Breast epithelium (tissue), 3 donors: ENCODE measurements around the gene THOC3.
"Not testable (repeated sequence)": the region's sequence is repeated elsewhere in the genome, so short reads cannot be mapped to it uniquely, and the experiment has no call there.

Experiments
- CTCF ChIP-seq, 3 donors: fragments of 450-650 bp; IDR thresholded peaks; one replicate each; pipeline ENCODE4 v1.5.1; 2016 to 2017; ENCODE audit warnings: antibody characterized with exemption in 3 of 3, mild to moderate bottlenecking in 3 of 3, moderate library complexity in 3 of 3
- POLR2A ChIP-seq: fragments of 450-650 bp; IDR thresholded peaks from one replicate; pipeline ENCODE4 v1.6.1; 2016; ENCODE audit warnings: antibody characterized with exemption, mild to moderate bottlenecking, moderate library complexity

GRCh38 chr5:175997979-175998378, 29.9 kb upstream of the THOC3 start:
- TF ChIP-seq CTCF (IDR thresholded peaks at IDR 0.05); POLR2A: not testable (repeated sequence)
